Brain microvascular endothelial cell (primary cell): ENCODE data around the gene AKT3.

Experiments used
- DNase-seq: peaks from one replicate; pipeline ENCODE4 v3.0.0-alpha.2; 2020
- H3K27ac ChIP-seq: fragments of 250-450 bp; sonication (Bioruptor Pico); 2 replicates; pipeline ENCODE4 v1.5.1; 2020; ENCODE audit warnings: mild to moderate bottlenecking, moderate library complexity
- H3K27me3 ChIP-seq: fragments of 250-450 bp; sonication (Bioruptor Pico); replicated peaks from 2 replicates; pipeline ENCODE4 v1.5.1; 2020; ENCODE audit warnings: mild to moderate bottlenecking
- H3K36me3 ChIP-seq: fragments of 250-450 bp; sonication (Bioruptor Pico); replicated peaks from 2 replicates; pipeline ENCODE4 v1.5.1; 2020; ENCODE audit warnings: mild to moderate bottlenecking
- H3K4me3 ChIP-seq: 2 replicates; pipeline ENCODE4 v1.5.1; 2011; ENCODE audit warnings: low read depth, mild to moderate bottlenecking, control low read depth, low read length, moderate library complexity
- in situ Hi-C: cut with HindIII; loops from 2 replicates; pipeline ENCODE4 v1.10.0; 2017; ENCODE audit warnings: low sequenced_read_pairs, low pct_ligation_motif_present
- TF ChIP-seq, protein P1 (sequence below): IDR thresholded peaks from 2 replicates; pipeline ENCODE4 v1.5.1; 2011; ENCODE audit warnings: low read depth, mild to moderate bottlenecking, moderate library complexity, low read length, control low read depth, inconsistent platforms; ENCODE audit errors: missing control alignments

Gene AKT3

DNA sequence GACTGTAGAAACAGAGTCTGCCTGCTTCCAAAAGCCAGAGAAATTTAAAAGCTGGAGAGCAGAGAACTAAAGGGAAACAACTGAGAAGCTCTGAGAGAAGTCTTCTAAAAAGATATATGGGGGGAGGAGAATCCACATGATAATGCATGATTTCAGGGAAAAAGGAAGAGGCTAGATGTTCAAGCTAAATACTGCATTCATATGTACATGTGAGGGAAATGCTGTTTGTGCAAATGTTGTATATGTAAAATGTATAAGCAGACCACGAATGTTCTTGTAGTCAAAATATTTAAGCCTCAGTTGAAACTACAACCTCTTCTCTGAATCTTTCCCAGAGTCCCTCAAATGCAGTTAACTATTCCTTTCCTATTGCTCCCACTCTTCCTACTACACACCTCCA is 79.2 kb downstream of the AKT3 start:
- Histone ChIP-seq H3K27me3 (no peaks in the 10 kb centered on the region), H3K27ac (no peak overlapping the region), H3K4me3 (no peak overlapping the region), H3K36me3 (no peaks in the 10 kb centered on the region)
- in situ Hi-C loops: no loop called here
- TF ChIP-seq, protein P1, sequence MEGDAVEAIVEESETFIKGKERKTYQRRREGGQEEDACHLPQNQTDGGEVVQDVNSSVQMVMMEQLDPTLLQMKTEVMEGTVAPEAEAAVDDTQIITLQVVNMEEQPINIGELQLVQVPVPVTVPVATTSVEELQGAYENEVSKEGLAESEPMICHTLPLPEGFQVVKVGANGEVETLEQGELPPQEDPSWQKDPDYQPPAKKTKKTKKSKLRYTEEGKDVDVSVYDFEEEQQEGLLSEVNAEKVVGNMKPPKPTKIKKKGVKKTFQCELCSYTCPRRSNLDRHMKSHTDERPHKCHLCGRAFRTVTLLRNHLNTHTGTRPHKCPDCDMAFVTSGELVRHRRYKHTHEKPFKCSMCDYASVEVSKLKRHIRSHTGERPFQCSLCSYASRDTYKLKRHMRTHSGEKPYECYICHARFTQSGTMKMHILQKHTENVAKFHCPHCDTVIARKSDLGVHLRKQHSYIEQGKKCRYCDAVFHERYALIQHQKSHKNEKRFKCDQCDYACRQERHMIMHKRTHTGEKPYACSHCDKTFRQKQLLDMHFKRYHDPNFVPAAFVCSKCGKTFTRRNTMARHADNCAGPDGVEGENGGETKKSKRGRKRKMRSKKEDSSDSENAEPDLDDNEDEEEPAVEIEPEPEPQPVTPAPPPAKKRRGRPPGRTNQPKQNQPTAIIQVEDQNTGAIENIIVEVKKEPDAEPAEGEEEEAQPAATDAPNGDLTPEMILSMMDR: no peak
- no peak for DNase-seq

DNA sequence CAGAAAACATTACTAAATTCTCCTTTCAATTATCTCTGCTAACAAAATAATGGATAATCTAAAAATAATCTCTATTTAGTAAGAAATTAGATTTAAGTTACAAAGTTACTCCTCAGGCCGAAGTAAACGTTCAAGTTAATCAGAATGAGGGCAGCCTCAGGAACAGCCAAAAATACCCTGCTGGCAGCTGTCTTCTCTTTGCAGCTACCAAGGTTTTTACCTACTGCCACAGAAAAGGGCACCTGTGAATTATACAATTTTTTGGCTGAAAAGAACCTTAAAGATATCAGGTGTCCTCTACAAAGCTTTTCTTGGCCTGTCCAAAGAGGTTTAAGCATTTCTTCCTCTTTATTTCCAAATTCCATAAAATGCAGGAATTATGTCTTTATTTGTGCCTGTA is 84.4 kb downstream of the AKT3 start:
- no peak overlapping the region for H3K27ac ChIP-seq
- no peaks in the 10 kb centered on the region for H3K27me3 ChIP-seq
- in situ Hi-C loops: no loop called here
- no peak overlapping the region for H3K4me3 ChIP-seq
- no peak for DNase-seq
- TF ChIP-seq, protein P1: no peak
- no peaks in the 10 kb centered on the region for H3K36me3 ChIP-seq

DNA sequence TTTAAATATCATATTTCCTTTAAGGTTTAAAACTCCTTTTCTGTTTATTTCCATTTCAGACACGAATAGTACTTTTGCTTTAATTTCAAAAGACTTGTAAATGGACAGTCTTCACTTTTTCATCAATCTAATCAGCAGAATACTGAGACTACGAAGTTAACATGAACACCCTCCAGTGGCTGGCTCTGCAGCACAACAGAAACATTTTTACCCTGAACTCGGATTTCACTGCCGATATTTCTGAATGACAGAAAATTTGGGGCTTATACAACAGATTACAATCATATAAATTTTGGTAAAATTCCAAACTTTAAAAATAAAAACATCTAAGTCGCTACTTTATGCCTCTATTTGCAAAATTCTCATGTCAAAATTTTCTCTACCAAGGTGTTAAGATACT is 86.2 kb downstream of the AKT3 start:
- no peak for DNase-seq
- Histone ChIP-seq H3K4me3 (no peak overlapping the region), H3K36me3 (no peaks in the 10 kb centered on the region), H3K27me3 (no peaks in the 10 kb centered on the region), H3K27ac (no peak overlapping the region)
- in situ Hi-C loops: no loop called here
- TF ChIP-seq, protein P1: no peak

DNA sequence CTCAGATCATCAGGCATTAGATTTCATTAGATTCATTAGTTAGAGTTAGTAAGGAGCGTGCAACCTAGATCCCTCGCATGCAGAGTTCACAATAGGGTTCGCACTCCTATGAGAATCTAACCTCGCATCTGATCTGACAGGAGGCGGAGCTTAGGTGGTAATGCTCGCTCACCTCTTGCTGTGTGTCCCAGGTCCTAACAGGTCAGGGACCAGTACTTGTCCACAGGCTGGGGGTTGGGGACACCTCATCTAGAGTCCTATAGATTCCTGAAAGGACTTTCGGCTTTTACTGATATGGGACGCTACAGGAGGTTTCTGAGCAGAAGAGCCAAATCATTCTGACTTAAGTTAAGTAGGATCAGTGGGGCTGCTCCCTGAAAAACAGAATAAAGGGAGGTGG is 91.4 kb downstream of the AKT3 start:
- H3K27me3 ChIP-seq: no peaks in the 10 kb centered on the region
- TF ChIP-seq, protein P1: no peak
- no peak for DNase-seq
- H3K36me3 ChIP-seq: no peaks in the 10 kb centered on the region
- no peak overlapping the region for H3K27ac ChIP-seq
- in situ Hi-C loops: no loop called here
- no peak overlapping the region for H3K4me3 ChIP-seq

DNA sequence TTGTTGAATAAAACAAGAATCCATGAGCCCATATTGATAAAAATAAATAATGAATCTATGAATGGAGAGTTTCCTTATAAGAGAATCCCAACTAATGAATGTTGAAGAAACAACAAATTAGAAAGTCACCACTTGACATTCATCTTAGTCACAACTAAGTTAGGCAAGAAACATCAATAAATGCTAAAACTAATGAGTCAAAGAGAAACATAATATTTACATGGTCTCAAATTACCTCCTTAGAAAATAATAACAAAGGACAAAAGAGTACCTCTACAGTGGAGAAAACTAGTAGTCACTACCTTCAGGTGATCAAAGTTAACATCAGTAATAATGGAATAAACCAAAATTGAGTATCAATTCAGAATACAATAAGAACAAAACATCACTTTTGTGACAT is 93.5 kb downstream of the AKT3 start:
- H3K36me3 ChIP-seq: no peaks in the 10 kb centered on the region
- DNase-seq: no peak
- TF ChIP-seq, protein P1: no peak
- H3K4me3 ChIP-seq: no peak overlapping the region
- no peak overlapping the region for H3K27ac ChIP-seq
- no peaks in the 10 kb centered on the region for H3K27me3 ChIP-seq
- in situ Hi-C loops: no loop called here

DNA sequence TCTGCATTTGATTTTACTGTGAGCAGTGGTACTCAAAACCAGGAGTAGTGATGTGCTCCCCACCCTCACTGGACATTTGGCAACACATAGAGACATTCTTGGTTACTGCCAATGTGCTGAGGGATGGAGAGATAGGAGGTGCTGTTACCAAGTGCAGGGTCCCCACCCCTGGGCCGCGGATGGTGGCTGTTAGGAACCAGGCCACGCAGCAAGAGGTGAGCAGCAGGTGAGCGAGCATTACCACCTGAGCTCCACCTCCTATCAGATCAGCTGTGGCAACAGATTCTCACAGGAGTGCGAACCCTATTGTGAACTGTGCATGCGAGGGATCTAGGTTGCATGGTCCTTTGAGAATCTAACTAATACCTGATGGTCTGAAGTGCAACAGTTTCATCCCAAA is 95.7 kb downstream of the AKT3 start:
- in situ Hi-C loops: no loop called here
- Histone ChIP-seq H3K27me3 (no peaks in the 10 kb centered on the region), H3K27ac (no peak overlapping the region), H3K36me3 (no peaks in the 10 kb centered on the region), H3K4me3 (no peak overlapping the region)
- TF ChIP-seq, protein P1: no peak
- DNase-seq: no peak
